Aorta (tissue), 5 donors: Measurements from ENCODE around the gene NPAS3. TPM values are rescaled to one million over a fixed set of nuclear protein-coding genes. Genes with fewer than 3 reads are reported as not detected.

Experiments
- ATAC-seq: fragments of 200-7000 bp; cut with Tn5 transposase; one replicate; pipeline ENCODE4 v1.9.1; 2022; ENCODE audit warnings: moderate library complexity; ENCODE audit not compliant: low FRiP score
- DNase-seq, 2 donors: peaks; one replicate each; pipeline ENCODE4 v3.0.0-alpha.2; 2020
- H3K27ac ChIP-seq, 2 donors: one replicate each; pipeline ENCODE4 v1.5.1; 2013; ENCODE audit warnings: low read length in 2 of 2, mild to moderate bottlenecking in 2 of 2, moderate library complexity in 2 of 2, control low read depth in 1 of 2, inconsistent platforms in 1 of 2, low read depth in 1 of 2
- H3K27me3 ChIP-seq, 2 donors: one replicate each; pipeline ENCODE4 v1.6.1; 2013; ENCODE audit warnings: control low read depth in 1 of 2, low read length in 1 of 2, mild to moderate bottlenecking in 1 of 2, moderate library complexity in 1 of 2; ENCODE audit not compliant: insufficient read depth in 2 of 2, control insufficient read depth in 1 of 2
- H3K36me3 ChIP-seq, 2 donors: one replicate each; pipeline ENCODE4 v1.6.1; 2013; ENCODE audit warnings: control low read depth in 1 of 2, low read length in 1 of 2, mild to moderate bottlenecking in 1 of 2; ENCODE audit not compliant: insufficient read depth in 2 of 2, control insufficient read depth in 1 of 2
- H3K4me1 ChIP-seq, 2 donors: one replicate each; pipeline ENCODE4 v1.6.1; 2013; ENCODE audit warnings: low read length in 2 of 2, control low read depth in 1 of 2, mild to moderate bottlenecking in 1 of 2, moderate library complexity in 1 of 2; ENCODE audit not compliant: insufficient read depth in 2 of 2, control insufficient read depth in 1 of 2
- H3K4me3 ChIP-seq, 2 donors: one replicate each; pipeline ENCODE4 v1.5.1; 2013; ENCODE audit warnings: low read length in 2 of 2, control low read depth in 1 of 2, mild to moderate bottlenecking in 1 of 2
- H3K9me3 ChIP-seq: one replicate; pipeline ENCODE4 v1.6.1; 2013; ENCODE audit warnings: mild to moderate bottlenecking, low read length; ENCODE audit not compliant: control insufficient read depth
- WGBS, 2 donors: extraction: QIAGEN DNeasy Blood & Tissue Kit; methylation state at CpG; one replicate each; pipeline ENCODE4 v1.1.7; 2013; 5-methylcytosine and 5-hydroxymethylcytosine counted together
- intact Hi-C, 2 donors: fragments of 100-400 bp; cut with DNase I; formaldehyde crosslinking; loops; one replicate each; pipeline versions ENCODE4 v1.14.2 to v1.15.0; 2022
- long read RNA-seq, 2 donors: library from polyadenylated mRNA; unstranded; transcript quantifications; one replicate each; pipeline ENCODE4 v2.0.0, GENCODE V29; 2020 to 2021
- polyA plus RNA-seq, 2 donors: library from polyadenylated mRNA; stranded (reverse); fragments of 200-250 nt; gene quantifications; one replicate each; pipeline ENCODE4 v1.2.3, GENCODE V29; 2013
- total RNA-seq, 2 donors: library from RNA; stranded (reverse); fragmentation: NEBNext Ultra II Directional; extraction: Animal tissue kit (Norgen Biotek cat#: 25700); gene quantifications; one replicate each; pipeline ENCODE4 v1.2.1, GENCODE V29; 2021
- donor health status: healthy with polysubstance abuse.
- donor health status: Bipolar disorder and iron deficiency.
- donor health status: DM: no; HTN: no; CAD: no.
- donor health status: DM: no; HTN: no; CAD: no.
- donor health status: DM: yes; HTN: yes; CAD: no.

NPAS3 gene
- total RNA-seq (1 to 10 TPM in 1 of 2 donors, under 1 TPM in 1; 0.71 to 4.3 TPM), polyA plus RNA-seq (under 1 TPM; 0.13 to 0.28 TPM)
- long read RNA-seq, donor 1, partial matches to known transcripts, result 0 of 6 reads
- long read RNA-seq, donor 1, other reads (novel, unspliced or antisense), result 6 of 6 reads
- long read RNA-seq, donor 2, partial matches to known transcripts, result 0 of 28 reads
- long read RNA-seq, donor 2, other reads (novel, unspliced or antisense), result 28 of 28 reads

DNA sequence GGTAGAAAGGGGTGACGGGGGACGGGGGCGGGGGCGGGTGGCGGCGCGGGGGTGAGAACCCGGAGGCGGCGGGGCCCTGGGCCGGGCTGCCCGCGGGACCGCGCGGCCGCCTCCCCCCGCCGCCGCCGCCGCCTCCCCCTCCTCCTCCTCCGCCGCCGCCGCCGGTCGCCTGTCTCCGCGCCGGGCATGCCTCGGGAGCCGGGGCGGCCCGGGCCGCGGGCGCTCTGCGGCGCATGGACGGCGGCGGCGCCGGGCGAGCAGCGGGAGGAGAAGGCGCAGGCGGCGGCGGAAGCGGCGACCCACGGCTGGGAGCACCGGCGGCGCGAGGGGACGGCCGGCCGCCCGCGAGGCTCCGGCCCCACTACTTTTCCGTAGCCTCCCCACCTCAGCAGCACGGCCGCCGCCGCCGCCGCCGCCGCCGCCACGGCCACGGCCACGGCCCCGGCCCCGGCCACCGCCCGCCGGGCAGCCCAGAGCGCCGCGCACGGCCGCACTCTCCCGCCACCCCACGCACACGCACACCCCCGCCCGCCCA lies at the start of gene NPAS3:
Gene NPAS3 (plus strand): TSS at position 161 of the 535 bp plus-strand sequence.
- DNase-seq (peak in 1 of 2 donors; percentile 75), ATAC-seq (peak; percentile 1)
- Histone ChIP-seq H3K27ac (peak within 1 kb of the TSS in 1 of 2 donors; percentile 90), H3K9me3 (no peaks in the 10 kb centered on the region), H3K4me3 (peak within 1 kb of the TSS; percentile 97 to 100), H3K36me3 (no peaks in the 10 kb centered on the region), H3K27me3 (no peaks in the 10 kb centered on the region), H3K4me1 (no peaks in the 10 kb centered on the region)
- intact Hi-C loops, result loop anchor here in 1 of 2 donors (5.0 to 10.0 kb wide), 3 partner anchors 59 to 856 kb away; no protein-coding TSS in a partner anchor
- 0 to 1% methylated on average over 30 to 92 of the region's 92 CpGs for WGBS, 2 donors

DNA sequence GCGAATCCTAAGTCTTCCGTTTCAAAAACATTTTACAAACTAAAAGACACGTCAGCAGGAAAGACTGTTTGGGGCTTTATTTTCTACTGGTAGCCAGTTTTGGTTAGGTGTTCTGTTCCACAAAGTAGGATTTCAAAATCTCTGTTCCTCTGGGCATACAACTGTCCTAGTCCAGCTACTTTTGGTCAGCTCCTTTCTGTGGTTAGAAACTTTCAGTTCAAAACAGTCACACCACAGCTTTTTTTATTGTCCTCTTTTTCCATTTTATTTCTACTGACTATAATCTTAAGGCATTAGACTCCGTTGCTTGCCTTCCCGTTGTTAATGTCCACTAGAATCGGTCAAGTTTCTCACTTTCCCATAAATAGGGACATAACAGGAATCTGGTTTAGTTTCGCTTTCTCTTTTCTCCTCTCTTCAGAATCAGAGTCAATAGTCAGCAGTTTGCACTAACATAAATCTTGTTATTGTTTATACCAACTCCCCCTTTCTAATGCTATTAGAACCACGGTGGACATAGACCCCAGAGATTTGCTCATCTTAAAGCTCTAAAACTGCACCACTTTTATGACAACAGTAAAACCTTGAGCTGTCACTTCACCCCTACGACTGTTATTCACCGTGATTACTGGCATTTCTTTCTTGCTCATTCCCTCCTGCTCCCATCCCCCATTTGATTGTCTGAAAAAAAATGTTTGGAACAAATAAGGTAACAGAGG lies 41.5 kb upstream of the NPAS3 start:
- H3K4me1 ChIP-seq, result no peaks in the 10 kb centered on the region
- H3K4me3 ChIP-seq, result peak overlapping the region; percentile 89 to 93
- 28 to 32% methylated on average over 10 of the region's 10 CpGs for WGBS, 2 donors
- no peaks in the 10 kb centered on the region for H3K9me3 ChIP-seq
- peak; percentile 62 for ATAC-seq
- H3K27me3 ChIP-seq, result no peaks in the 10 kb centered on the region
- no peak overlapping the region for H3K27ac ChIP-seq
- no peak for DNase-seq
- no peaks in the 10 kb centered on the region for H3K36me3 ChIP-seq
- intact Hi-C loops, result no loop called here

DNA sequence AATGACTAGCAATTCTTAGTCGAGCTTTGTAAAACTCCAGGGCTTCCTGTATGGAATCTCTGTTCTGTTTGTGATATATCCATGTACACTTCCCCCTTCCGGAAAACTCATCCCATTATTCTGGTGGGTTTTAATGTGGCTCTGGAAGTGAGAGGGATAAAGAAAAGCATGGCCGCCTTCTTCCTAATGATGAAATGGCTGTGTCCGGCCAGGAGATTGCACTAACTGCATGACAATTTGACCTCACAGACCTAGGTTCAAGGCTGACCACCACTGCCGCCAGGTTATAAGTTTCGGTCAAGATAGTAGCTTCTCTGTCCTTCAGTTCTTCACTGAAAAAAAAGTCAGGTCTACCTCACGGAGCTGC lies 41.0 kb upstream of the NPAS3 start:
- ATAC-seq (peak; percentile 26), DNase-seq (no peak)
- H3K4me3 ChIP-seq, result peak overlapping the region in 1 of 2 donors; percentile 93
- no peak overlapping the region for H3K27ac ChIP-seq
- H3K4me1 ChIP-seq, result no peaks in the 10 kb centered on the region
- H3K36me3 ChIP-seq, result no peaks in the 10 kb centered on the region
- no peaks in the 10 kb centered on the region for H3K27me3 ChIP-seq
- 78 to 79% methylated on average over 7 of the region's 7 CpGs for WGBS, 2 donors
- intact Hi-C loops, result no loop called here
- H3K9me3 ChIP-seq, result no peaks in the 10 kb centered on the region

DNA sequence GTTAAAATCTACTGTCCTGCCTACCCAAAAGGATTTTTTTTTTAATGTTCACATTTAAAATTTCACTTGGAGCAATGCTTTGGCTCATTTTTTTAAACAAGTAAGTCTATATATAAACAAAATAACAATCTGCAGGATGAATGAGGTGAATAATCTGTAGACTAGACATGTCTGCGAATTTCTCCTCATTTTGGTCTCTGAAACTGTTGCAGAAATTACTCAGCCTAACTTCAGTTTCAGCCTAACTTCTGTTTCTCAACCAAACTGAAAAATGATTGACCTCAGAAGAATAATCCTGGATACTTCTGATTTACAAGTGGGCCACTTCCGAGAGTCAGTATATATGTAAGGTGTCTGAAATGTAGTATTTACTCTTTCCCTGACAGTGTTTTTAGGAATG lies 39.8 kb upstream of the NPAS3 start:
- DNase-seq (no peak), ATAC-seq (no peak)
- intact Hi-C loops, result no loop called here

DNA sequence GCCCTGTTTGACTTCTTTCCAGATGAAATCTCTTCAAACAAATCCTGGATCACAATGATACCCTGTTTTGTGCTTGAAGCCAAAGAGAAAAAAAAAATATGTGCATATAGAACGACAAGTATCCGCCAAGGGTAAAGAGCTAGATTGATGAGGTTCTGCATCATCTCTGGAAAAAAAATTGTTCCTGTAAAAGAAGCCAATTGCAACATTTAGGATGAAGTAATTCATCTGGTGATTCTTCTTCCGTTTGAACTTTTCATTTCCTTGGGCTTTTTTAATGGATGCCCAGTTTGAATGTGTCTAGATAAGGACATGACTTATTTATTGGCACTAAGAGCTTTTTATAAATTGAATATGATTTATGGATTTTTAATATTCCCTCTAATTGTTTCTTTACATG lies 38.1 kb upstream of the NPAS3 start:
- WGBS, 2 donors, result 75 to 78% methylated on average over 3 of the region's 3 CpGs
- H3K36me3 ChIP-seq, result no peaks in the 10 kb centered on the region
- no peak overlapping the region for H3K4me3 ChIP-seq
- no peaks in the 10 kb centered on the region for H3K9me3 ChIP-seq
- intact Hi-C loops, result no loop called here
- no peaks in the 10 kb centered on the region for H3K4me1 ChIP-seq
- H3K27me3 ChIP-seq, result no peaks in the 10 kb centered on the region
- no peak for DNase-seq
- no peak for ATAC-seq
- no peak overlapping the region for H3K27ac ChIP-seq

More for the DNA sequence above, 39.8 kb upstream of the NPAS3 start:
- no peaks in the 10 kb centered on the region for H3K9me3 ChIP-seq
- H3K4me3 ChIP-seq, result no peak overlapping the region
- H3K4me1 ChIP-seq, result no peaks in the 10 kb centered on the region
- H3K27me3 ChIP-seq, result no peaks in the 10 kb centered on the region
- no peaks in the 10 kb centered on the region for H3K36me3 ChIP-seq
- no peak overlapping the region for H3K27ac ChIP-seq
- WGBS, 2 donors, result 87 to 92% methylated on average over 2 of the region's 2 CpGs

DNA sequence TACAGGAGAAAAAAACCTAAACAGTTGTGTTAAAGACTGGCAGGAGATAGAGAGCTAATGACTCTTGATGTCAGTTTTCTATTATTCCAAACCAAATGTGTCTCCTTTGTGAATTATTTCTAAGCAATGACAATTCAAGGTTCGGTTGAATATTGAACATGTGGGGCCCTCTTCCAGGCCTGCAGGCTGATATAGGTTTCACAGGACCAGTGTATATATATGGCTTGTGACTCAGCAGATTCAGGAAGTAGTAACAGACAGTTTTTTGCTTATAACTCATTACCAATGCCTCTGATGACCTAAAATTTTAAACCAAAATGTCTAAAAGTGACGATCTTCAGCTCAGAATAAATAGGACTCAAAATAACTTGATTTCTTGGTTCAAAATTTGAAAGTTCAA lies 33.7 kb upstream of the NPAS3 start:
- WGBS, 2 donors, result 79 to 89% methylated on average over 2 of the region's 2 CpGs
- intact Hi-C loops, result no loop called here

DNA sequence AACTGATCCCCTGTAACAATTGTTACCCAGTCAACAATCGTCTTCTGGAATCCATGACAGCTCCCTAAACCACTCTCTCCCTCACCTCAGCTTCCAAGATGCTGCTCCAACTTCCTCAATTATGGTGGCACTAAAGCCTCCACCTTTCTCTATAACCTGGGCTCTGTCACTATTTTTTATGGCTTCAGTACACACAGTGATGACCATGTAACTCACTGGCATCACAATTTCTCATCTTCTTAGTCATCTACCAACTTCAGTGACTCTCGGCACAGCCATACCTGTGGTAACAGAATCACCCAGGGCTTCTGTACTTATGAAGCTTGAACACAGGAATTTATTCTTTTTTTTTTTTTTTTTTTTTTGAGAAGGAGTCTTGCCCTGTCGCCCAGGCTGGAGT lies 32.0 kb upstream of the NPAS3 start:
- Histone ChIP-seq H3K36me3 (no peaks in the 10 kb centered on the region), H3K9me3 (no peaks in the 10 kb centered on the region), H3K4me1 (no peaks in the 10 kb centered on the region), H3K27me3 (no peaks in the 10 kb centered on the region), H3K4me3 (no peak overlapping the region), H3K27ac (no peak overlapping the region)
- no peak for ATAC-seq
- 89 to 97% methylated on average over 3 of the region's 3 CpGs for WGBS, 2 donors
- DNase-seq, result no peak
- intact Hi-C loops, result no loop called here

More for the DNA sequence above, 33.7 kb upstream of the NPAS3 start:
- Histone ChIP-seq H3K27me3 (no peaks in the 10 kb centered on the region), H3K9me3 (no peaks in the 10 kb centered on the region), H3K27ac (no peak overlapping the region), H3K4me3 (no peak overlapping the region), H3K4me1 (no peaks in the 10 kb centered on the region), H3K36me3 (no peaks in the 10 kb centered on the region)
- DNase-seq, result no peak
- no peak for ATAC-seq

DNA sequence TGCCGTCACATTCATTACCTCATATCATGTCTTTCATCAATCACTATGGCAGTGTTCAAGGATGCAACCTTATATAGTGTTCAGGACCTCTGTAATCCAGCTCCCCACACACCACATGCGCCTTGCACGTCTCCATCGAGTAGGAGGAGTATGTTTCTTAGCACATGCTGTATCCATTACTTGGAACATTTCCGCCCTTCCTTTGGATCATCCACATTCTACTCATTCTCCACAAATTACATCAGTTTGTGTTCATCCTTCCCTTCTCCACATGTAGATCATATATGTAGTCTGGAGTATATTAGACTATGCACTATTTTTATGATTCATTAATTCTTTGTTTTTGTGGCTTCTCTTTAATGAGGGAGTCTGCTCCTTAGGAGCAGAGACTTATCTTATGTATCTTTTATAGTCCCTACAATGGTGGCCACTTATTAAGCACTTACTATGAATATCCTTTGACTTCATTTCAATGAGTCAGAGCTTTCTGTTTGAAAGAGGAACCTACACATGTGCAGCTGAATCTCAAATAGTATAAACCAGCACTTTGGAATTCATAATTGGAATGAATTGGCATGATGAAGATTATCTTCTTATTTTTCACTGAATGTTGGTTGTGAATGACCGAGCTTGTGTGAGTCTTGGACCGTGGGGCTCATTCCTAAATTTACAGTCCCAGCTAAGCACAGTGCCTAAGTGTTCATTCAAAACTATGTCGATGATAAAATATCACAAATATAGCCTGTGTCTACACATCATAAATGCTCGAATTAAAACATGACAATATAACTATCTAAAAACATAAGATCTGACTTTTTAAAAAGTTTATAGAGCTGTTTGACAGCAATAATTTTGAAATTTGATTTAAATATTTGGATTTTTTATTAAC lies 30.2 kb upstream of the NPAS3 start:
- no peak overlapping the region for H3K4me3 ChIP-seq
- H3K9me3 ChIP-seq, result no peaks in the 10 kb centered on the region
- ATAC-seq (no peak), DNase-seq (no peak)
- H3K27ac ChIP-seq, result no peak overlapping the region
- intact Hi-C loops, result no loop called here
- WGBS, 2 donors, result 64 to 65% methylated on average over 9 of the region's 9 CpGs
- H3K27me3 ChIP-seq, result no peaks in the 10 kb centered on the region
- no peaks in the 10 kb centered on the region for H3K4me1 ChIP-seq
- H3K36me3 ChIP-seq, result no peaks in the 10 kb centered on the region
